Measurements from ENCODE around the gene OR6B2.

- TF ChIP-seq EZH2 (IDR thresholded peaks at IDR 0.05; ENCODE audit: insufficient read depth, poor library complexity, severe bottlenecking) (no peak), EZH2phosphoT487 (IDR thresholded peaks at IDR 0.05; ENCODE audit: insufficient read depth, low read depth) (no peak)
Measured at GRCh38 chr2:240045098-240045497, 14.9 kb upstream of the OR6B2 start.
